Neural cell (in vitro differentiated cells): ENCODE data around the gene RNF144B.

Experiments used
- CTCF ChIP-seq: fragments of 450-650 bp; IDR thresholded peaks from 2 replicates; pipeline ENCODE4 v1.5.1; 2014; ENCODE audit warnings: antibody characterized with exemption, mild to moderate bottlenecking, moderate library complexity; ENCODE audit not compliant: poor library complexity, severe bottlenecking
- EZH2 ChIP-seq: fragments of 200-600, 300-800 bp; shearing (Covaris generic), sonication (generic); IDR thresholded peaks from 2 replicates; pipeline ENCODE4 v1.6.1; 2014; ENCODE audit warnings: antibody characterized with exemption, low read length, borderline replicate concordance, mild to moderate bottlenecking; ENCODE audit not compliant: insufficient read depth, poor library complexity, severe bottlenecking
- SMC3 ChIP-seq: fragments of 450-650 bp; conservative IDR thresholded peaks from 2 replicates; pipeline ENCODE4 v1.6.1; 2014; ENCODE audit warnings: antibody characterized with exemption, mild to moderate bottlenecking, moderate library complexity; ENCODE audit not compliant: poor library complexity
- TF ChIP-seq, protein P1 (sequence below): IDR thresholded peaks from 2 replicates; pipeline ENCODE4 v1.6.1; 2012; ENCODE audit warnings: borderline replicate concordance

DNA sequence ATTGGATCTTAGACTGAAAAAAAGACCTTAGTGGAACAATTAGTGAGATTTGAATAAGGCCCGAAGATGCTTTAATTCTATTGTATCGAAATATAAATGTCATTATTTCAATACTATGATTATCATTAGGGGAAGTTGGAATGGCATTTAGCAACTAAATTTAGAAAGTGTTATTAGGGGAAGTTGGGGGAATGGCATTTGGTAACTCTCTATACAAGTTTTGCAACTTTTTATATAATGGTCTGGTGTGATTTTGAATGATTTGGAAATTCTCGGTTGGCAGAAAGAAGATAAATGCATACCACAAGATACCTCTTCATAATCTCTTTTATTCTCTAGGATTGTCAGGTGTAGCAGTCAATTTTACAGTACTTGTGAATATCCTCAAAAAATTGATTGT lies 49.2 kb downstream of the RNF144B start:
- TF ChIP-seq EZH2 (no peak), CTCF (no peak), SMC3 (no peak)
- TF ChIP-seq, protein P1, sequence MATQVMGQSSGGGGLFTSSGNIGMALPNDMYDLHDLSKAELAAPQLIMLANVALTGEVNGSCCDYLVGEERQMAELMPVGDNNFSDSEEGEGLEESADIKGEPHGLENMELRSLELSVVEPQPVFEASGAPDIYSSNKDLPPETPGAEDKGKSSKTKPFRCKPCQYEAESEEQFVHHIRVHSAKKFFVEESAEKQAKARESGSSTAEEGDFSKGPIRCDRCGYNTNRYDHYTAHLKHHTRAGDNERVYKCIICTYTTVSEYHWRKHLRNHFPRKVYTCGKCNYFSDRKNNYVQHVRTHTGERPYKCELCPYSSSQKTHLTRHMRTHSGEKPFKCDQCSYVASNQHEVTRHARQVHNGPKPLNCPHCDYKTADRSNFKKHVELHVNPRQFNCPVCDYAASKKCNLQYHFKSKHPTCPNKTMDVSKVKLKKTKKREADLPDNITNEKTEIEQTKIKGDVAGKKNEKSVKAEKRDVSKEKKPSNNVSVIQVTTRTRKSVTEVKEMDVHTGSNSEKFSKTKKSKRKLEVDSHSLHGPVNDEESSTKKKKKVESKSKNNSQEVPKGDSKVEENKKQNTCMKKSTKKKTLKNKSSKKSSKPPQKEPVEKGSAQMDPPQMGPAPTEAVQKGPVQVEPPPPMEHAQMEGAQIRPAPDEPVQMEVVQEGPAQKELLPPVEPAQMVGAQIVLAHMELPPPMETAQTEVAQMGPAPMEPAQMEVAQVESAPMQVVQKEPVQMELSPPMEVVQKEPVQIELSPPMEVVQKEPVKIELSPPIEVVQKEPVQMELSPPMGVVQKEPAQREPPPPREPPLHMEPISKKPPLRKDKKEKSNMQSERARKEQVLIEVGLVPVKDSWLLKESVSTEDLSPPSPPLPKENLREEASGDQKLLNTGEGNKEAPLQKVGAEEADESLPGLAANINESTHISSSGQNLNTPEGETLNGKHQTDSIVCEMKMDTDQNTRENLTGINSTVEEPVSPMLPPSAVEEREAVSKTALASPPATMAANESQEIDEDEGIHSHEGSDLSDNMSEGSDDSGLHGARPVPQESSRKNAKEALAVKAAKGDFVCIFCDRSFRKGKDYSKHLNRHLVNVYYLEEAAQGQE = no peak
